ENCODE data around the gene SLC52A3. TPM values are rescaled to one million over a fixed set of nuclear protein-coding genes. Genes with fewer than 3 reads are reported as not detected.

The SLC52A3 gene
- total RNA-seq, 1 experiment from 2014 or later, result 0.03 TPM

DNA sequence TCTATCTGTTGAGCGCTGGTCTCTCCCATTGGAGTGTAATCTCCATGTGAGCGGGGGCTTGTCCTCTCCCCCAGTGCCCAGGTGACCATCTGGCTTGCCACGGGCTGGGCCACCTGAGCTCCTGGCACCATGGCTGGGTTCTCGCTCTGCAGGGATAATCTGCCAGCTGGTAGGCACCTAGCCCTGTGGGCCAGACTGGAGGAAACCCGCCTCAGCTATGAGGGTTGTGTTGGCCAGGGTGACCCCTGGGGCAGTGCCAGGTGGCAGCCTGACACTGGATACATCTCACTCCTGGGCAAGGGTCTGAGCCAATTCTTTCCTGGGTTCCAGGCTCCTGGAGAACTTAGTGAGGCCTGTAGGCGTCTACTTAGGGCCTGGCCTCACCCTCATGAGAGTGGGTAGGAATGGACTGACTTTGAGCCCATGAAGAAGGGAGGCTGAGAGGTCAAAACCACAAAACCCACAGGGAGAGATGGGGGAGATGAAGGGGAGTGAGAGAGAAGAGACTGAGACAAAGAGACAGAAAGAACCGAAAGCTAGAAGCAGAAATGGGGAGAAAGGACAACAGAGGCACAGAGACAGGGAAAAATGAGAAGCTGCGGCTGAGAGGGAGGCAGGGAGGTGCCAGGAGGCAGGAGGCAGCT, 5.8 kb upstream of the SLC52A3 start:
- in situ Hi-C loops (cut with HindIII; ENCODE audit: low pct_unique_long_range_greater_than_20kb, low sequenced_read_pairs), result no loop called here

DNA sequence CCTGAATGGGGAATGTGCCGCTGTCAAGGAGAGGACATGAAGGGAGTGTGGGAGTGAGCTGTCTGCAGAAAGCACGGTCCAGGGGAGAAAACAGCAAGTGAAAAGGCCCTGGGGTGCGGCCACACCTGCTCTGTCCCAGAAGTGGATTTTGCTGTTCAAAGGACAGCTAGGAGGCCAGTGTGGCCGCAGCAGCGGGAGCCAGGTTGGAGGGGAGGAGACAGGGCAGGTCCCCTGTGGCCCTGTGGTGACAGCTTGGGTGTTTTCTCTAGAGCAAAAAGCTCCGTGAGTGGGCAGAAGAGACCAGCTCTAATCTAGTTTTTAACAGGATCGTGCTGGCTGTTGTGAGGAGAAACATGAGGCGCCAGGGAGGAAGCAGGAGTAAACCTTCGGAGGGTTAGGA, 4.5 kb upstream of the SLC52A3 start:
- in situ Hi-C loops (cut with HindIII; ENCODE audit: low pct_unique_long_range_greater_than_20kb, low sequenced_read_pairs), result no loop called here
- DNase-seq (ENCODE audit: low read depth, low spot score), result no peak

More for the DNA sequence above, 5.8 kb upstream of the SLC52A3 start:
- no peak for DNase-seq (ENCODE audit: low read depth, low spot score)

DNA sequence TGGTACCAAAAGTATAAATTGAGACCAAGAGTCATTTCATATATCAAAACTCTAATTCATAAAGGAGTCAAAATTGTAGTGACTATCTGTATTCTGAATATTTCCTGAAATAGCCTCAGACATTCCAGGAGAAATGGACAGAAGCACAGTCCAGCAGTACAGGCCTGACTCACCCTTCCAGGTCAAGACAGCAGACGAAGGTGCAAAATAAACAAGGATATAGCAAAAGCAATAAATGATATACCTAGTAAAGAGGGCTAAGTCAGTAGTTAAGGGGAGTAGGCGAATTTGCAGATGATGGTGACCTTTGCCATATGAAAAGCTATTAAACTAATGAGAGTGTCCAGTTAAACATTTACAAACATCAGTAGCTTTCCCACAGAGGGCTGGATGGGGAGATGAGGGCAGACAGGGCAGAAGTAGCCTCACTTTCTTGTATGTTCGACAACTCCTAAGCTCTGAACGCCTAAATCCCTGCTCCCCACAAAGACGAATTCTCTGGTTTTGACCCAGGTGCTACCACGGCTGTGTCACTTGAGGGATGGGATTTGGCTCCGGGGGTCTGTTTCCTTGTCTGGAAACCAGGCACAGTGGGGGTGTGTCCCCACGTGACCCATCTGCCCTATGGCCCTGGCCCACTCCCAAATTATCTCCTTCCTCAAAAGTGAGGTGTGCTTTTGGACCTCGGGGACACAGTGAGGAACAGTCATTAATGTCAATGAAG, 3.6 kb upstream of the SLC52A3 start:
- no peak for DNase-seq (ENCODE audit: low read depth, low spot score)
- in situ Hi-C loops (cut with HindIII; ENCODE audit: low pct_unique_long_range_greater_than_20kb, low sequenced_read_pairs), result no loop called here

DNA sequence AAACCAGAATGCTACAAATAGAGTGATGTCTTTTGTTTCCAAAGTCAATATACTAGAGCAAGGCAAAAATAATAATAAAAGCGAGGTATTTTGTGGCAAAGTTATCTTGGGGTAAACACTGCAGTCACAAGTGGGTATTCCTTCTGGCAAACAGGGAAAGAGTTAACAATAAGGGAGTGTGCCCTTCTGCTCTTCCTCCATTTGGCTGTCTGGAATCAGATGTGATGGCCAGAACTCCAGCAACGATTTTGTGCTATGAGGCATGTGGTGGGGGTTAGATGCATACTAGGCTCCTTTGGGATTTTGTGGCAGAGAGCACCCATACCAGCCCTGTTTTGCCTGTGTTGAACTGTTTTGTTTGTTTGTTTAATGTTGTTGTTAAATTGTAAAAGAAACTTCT, 2.4 kb upstream of the SLC52A3 start:
- in situ Hi-C loops (cut with HindIII; ENCODE audit: low pct_unique_long_range_greater_than_20kb, low sequenced_read_pairs), result no loop called here
- DNase-seq (ENCODE audit: low read depth, low spot score), result no peak

DNA sequence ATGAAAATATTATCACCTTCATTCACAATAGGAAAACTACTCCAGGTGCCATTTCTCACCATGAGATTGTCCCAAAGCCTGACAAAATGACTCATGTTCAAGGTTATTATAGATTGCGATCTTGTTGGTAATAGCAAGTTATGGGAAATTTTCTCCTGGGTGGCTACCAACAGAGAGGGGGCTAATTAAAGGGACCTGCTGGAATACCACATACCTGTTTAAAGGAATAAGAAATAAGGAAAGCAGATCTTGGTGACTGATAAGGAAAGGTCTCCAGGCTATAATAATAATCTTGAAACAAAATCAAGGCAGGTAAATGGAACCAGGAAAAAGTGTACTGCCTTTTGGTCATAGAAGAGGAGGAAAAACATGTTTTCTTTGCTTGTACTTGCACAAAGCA, 1.4 kb downstream of the SLC52A3 start:
- no peak for DNase-seq (ENCODE audit: low read depth, low spot score)
- in situ Hi-C loops (cut with HindIII; ENCODE audit: low pct_unique_long_range_greater_than_20kb, low sequenced_read_pairs), result no loop called here

DNA sequence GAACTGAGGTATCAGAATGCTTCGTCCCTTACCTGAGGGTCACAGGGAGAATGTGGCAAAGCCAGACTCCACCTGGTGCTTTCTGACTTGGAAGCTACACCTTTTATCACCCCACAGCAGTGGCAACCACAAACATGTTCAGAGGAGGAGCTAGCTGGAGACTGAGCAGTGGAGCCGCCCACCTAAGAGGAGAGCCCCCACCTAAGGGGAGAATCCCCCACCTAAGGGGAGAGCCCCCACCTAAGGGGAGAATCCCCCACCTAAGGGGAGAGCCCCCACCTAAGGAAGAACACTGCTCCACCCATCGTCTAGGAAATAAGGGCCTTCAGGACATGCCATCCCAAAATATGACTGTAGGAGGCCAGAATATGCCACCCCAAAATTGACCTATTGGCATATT, 4.0 kb downstream of the SLC52A3 start:
- in situ Hi-C loops (cut with HindIII; ENCODE audit: low pct_unique_long_range_greater_than_20kb, low sequenced_read_pairs), result no loop called here
- DNase-seq (ENCODE audit: low read depth, low spot score), result no peak

DNA sequence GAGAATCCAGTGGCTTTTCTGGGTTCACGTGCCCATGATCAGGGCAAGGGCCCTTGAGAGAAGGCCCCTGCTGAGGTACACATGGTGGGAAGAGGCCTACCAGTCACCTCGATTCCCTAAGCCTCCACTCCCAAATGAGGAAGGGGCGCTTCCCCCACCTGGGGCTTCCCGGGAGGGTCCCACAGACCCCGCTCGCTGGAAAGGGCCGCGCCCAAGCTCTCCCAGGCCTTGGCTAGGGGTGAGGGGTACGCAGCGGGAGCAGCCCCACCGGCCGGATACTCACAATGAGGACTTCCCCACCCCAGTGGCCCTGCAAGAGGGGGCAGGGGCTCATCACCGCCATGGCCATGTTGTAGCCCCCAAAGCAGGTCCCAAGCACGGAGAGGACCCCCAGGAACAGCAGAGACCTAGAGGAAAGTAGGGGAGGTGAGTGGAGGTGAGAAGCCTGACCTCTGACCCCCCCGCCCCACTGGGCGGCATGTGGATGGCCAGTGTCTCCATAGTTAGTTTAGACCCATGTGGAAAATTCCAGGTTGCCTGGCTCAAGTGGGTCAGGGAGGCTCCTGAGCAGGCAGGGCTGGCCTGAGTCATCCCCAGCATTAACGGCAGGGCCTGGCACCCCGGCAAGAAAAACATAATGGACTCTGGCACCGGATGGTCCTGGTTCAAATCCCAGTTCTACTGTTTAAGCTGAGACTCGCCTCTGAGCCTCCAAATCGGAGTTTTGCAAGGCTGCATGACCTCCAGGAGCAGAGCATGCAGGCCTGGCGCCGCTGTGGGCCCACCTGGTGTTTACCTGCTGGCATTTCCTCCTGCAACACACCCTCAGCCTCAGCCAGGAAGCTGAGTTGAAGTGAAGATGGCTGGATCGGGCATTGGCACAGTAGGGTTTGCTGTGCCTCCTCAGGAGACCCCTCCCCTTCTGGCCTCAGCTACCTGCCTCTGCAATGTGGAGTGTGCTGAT, 6.6 kb downstream of the SLC52A3 start:
- DNase-seq (ENCODE audit: low read depth, low spot score), result no peak
- in situ Hi-C loops (cut with HindIII; ENCODE audit: low pct_unique_long_range_greater_than_20kb, low sequenced_read_pairs), result no loop called here

DNA sequence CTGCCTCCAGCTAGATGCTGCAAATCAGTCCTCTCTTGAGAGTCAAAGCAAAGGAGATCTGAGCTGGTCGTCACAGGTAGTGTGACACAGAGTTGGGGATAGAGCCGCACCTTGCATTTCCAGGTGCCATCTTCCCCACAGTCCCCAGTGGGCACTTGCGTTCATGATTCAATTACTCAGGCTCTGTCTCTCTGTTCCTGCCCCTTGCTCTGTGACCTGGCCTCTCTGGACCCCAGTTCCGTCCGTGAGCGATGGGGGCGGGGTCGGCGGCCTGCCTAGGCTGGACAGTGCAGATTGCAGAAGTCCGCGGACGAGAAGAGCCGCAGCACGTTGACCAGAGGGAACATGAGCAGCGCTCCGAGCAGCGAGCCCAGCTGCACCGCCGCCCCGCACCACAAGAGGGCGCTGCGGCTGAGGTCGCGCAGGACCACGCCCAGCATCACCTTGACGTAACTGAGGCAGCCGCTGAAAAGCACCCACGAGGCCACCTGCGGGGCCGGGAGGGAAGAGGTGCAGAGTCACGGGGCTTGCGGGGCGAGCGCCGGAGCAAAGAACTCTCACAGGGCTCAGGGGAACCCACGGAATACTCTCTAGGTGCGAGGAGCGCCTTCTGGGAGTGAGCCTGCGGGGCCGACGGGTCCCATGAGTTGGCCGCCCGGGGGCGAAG, 7.4 kb downstream of the SLC52A3 start:
- in situ Hi-C loops (cut with HindIII; ENCODE audit: low pct_unique_long_range_greater_than_20kb, low sequenced_read_pairs), result no loop called here
- peak; percentile 14 for DNase-seq (ENCODE audit: low read depth, low spot score)

DNA sequence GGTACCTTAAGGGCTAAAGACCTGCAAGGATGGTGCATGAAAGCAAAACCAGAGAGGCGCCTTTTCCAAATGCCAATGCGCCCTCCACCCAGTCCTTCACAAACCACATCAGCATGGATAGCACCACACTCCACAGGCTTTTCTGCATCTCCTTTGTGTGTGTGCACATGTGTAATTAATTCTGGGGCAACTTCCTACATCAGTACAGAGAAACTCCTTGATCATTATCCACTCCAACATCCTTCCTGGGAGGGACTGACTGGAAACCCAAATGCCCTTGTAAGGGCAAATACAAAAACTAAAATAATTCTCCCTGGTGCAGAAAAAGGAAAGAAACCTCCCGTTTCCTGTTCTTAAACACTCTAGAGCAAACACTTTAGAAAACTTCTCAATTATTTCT, 10.8 kb downstream of the SLC52A3 start:
- DNase-seq (ENCODE audit: low read depth, low spot score), result no peak
- in situ Hi-C loops (cut with HindIII; ENCODE audit: low pct_unique_long_range_greater_than_20kb, low sequenced_read_pairs), result no loop called here

DNA sequence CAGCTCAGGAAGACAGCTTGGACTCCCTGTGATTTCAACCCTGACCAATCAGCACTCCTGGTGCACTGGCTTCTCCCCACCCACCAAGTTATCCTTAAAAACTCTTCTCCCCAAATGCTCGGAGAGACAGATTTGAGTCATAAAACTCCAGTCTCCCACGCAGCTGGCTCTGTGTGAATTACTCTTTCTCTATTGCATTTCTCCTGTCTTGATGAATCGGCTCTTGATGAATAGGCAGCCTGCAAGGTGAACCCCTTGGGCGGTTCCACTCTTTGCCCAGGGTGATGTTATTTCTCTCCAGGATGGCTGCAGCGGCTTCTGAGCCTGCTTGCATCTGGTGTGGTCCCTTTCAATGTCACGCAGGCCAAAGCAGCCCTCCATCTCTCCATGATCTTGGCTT, 12.4 kb downstream of the SLC52A3 start:
- DNase-seq (ENCODE audit: low read depth, low spot score), result peak; percentile 30
- in situ Hi-C loops (cut with HindIII; ENCODE audit: low pct_unique_long_range_greater_than_20kb, low sequenced_read_pairs), result no loop called here

DNA sequence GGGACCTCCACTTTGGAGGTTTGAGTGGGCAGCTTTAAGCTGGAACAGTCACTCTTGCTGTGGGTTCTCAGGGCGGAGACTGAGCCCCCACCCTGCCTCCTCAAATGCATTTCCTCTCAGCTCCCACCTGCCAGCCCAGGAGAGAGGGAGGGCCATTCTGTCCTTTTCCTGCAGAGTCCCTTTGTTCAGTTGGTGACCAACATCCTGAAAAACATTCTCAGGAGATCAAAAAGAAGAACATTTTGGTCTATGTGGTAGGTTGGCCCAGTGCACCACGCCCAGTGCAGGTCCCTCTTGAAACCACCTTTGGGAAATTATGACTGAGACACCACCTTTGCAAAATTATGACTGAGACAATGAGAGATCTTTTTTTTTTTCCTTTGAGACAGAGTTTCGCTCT, 13.4 kb downstream of the SLC52A3 start:
- no peak for DNase-seq (ENCODE audit: low read depth, low spot score)
- in situ Hi-C loops (cut with HindIII; ENCODE audit: low pct_unique_long_range_greater_than_20kb, low sequenced_read_pairs), result no loop called here

DNA sequence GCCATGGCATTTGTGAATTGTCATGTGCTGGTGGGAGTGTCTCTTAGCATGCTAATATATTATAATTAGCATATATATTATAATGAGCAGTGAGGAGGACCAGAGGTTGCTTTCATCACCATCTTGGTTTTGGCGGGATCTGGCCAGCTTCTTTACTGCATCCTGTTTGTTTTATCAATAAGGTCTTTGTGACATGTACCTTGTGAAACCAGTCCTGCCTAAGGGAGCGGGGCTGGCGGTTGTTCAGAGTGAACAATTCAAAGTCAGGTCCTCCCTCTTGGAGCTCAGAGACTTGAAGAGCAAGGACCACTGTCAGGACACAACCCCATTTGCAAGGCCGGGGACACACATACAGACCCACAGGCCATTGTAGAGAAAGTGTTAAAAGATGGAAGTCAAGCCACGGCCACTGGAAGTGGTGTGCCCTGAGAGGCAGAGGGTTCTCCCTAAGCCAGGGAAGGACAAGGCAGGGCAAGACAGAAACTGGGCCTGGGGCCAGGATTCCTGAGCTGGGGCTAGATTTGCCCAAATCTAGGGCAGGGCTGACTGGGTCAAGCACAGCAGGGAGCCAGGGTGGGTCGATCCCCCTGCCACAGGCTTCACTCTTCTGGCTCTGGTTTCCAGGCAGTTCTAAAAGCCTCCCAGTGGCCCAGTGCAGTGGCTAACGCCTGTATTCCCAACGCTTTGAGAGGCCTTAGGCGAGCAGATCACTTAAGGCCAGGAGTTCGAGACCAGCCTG, 14.2 kb downstream of the SLC52A3 start:
- in situ Hi-C loops (cut with HindIII; ENCODE audit: low pct_unique_long_range_greater_than_20kb, low sequenced_read_pairs), result no loop called here
- DNase-seq (ENCODE audit: low read depth, low spot score), result peak; percentile 44

DNA sequence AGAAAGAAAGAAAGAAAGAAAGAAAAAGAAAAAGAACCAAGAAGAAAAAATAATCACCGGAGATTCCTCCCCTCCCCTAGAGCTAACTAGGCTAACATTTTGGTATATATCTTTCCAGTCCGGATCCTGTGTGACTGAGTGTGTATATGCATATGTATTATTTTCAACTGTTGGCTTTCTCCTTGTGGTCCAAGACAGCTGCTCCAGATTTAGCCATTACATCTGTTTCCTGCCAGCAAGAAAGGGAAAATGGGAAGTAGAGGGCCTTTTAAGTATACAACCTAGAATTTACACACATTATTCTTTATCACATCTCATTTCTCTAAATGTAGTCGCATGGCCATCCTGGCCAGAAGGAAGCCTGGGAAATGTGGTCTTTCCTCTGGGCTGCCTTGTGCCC, 15.2 kb downstream of the SLC52A3 start:
- in situ Hi-C loops (cut with HindIII; ENCODE audit: low pct_unique_long_range_greater_than_20kb, low sequenced_read_pairs), result no loop called here
- DNase-seq (ENCODE audit: low read depth, low spot score), result no peak

DNA sequence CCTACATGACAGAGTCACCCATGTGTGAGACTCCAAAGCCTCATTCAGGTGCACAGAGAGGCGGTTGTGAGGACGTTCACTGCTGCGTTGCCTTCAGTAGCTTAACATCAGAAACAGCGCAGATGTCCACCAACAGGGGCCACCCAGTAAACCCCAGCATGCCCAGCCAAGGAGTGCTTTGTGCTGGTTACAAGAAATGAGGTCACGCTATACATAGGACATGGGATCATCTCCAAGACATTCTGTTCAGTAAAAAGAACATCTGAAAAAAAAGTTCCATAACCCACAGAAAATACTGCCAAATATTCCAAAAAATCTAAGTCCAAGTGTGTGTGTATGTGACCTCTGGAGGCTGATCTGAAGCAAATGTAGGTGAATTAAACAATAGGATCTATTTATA, 16.0 kb downstream of the SLC52A3 start:
- in situ Hi-C loops (cut with HindIII; ENCODE audit: low pct_unique_long_range_greater_than_20kb, low sequenced_read_pairs), result no loop called here

DNA sequence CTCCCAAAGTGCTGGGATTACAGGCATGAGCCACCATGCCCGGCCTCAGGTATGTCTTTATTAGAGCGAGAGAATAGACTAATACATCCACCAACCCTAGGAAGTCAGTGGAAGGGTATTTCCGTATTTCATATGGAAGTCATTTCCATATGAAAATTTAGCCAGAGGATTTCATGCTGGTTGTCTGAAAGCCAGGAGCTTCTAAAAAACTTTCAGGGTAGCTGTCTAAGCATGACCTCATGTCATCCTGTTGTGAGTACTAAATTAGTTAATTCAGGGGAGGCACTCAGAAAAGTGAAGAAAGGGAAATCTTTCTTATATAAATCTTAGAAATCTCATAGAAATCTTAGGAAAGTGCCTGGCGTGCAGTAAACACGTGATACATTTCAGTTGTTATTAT, 16.5 kb downstream of the SLC52A3 start:
- in situ Hi-C loops (cut with HindIII; ENCODE audit: low pct_unique_long_range_greater_than_20kb, low sequenced_read_pairs), result no loop called here

More for the DNA sequence above, 16.0 kb downstream of the SLC52A3 start:
- no peak for DNase-seq (ENCODE audit: low read depth, low spot score)

DNA sequence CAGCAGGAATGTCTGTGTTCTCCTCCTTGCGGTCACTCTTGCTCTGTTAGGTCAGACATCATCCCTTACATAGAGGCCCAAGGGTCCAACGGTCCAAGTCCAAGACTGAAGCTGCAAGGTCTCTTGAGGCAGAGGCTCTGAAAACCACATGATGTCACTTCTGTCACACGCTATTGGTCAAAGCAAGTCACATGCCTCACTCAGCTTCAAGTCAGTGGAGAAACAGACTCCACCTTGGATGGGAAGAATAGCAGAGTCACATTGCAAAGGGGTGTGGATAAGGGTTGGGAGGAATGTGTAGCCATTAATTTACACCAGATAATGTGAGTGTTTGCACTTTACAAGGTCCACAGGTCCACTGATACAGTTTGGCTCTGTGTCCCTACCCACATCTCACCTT, 17.5 kb downstream of the SLC52A3 start:
- DNase-seq (ENCODE audit: low read depth, low spot score), result peak; percentile 48

More for the DNA sequence above, 16.5 kb downstream of the SLC52A3 start:
- no peak for DNase-seq (ENCODE audit: low read depth, low spot score)

DNA sequence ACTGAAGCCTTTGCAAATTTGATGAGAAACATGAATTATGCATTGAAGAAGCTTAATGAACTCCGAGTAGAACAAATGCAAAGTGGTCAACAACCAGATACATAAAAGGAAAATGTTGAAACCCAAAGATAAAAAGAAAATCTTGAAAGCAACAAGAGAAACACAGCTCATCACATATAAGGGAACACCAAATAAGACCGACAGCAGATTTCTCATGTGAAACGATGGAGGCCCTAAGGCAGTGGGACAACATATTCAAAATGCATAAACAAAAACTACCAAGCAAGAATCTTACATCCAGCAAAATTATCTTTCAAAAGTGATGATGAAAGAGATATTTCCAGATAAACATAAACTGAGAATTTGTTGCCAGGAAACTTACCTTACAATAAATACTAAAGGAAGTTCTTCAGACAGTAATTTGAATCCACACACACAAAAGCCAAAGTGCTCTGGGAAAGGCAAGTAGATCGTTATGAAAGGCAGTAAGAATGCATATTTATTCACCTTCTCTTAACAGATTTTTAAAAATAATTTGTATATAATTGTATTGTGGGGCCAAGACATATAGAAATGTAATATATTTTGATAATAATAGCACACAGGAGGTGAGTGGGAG, 22.5 kb downstream of the SLC52A3 start:
- in situ Hi-C loops (cut with HindIII; ENCODE audit: low pct_unique_long_range_greater_than_20kb, low sequenced_read_pairs), result no loop called here
- DNase-seq (ENCODE audit: low read depth, low spot score), result no peak

More for the DNA sequence above, 17.5 kb downstream of the SLC52A3 start:
- in situ Hi-C loops (cut with HindIII; ENCODE audit: low pct_unique_long_range_greater_than_20kb, low sequenced_read_pairs), result no loop called here
